RWPE2 (cell line): Measurements from ENCODE around the gene CYP26C1.

ENCODE experiments used
- ATAC-seq: fragments of 200-7000 bp; cut with Tn5 transposase; 3 replicates; pipeline ENCODE4 v1.9.1; 2021; ENCODE audit warnings: low read depth
- DNase-seq: peaks from one replicate; pipeline ENCODE4 v3.0.0-alpha.2; 2020; ENCODE audit warnings: low spot score
- H3K27ac ChIP-seq: fragments of 450-650 bp; 2 replicates; pipeline ENCODE4 v1.5.1; 2017; ENCODE audit warnings: mild to moderate bottlenecking; ENCODE audit not compliant: poor library complexity, severe bottlenecking
- H3K27me3 ChIP-seq: fragments of 250-450 bp; sonication (Bioruptor Pico); 2 replicates; pipeline ENCODE4 v1.5.1; 2021; ENCODE audit warnings: mild to moderate bottlenecking, moderate library complexity; ENCODE audit not compliant: insufficient read depth, poor library complexity, severe bottlenecking
- H3K36me3 ChIP-seq: fragments of 250-450 bp; sonication (Bioruptor Pico); 2 replicates; pipeline ENCODE4 v1.5.1; 2020; ENCODE audit warnings: low read depth, mild to moderate bottlenecking, moderate library complexity
- H3K4me1 ChIP-seq: fragments of 250-450 bp; sonication (Bioruptor Pico); 2 replicates; pipeline ENCODE4 v1.5.1; 2021; ENCODE audit warnings: mild to moderate bottlenecking, moderate library complexity; ENCODE audit not compliant: insufficient read depth, poor library complexity, severe bottlenecking
- H3K4me3 ChIP-seq: fragments of 250-450 bp; sonication (Bioruptor Pico); 2 replicates; pipeline ENCODE4 v1.5.1; 2021; ENCODE audit warnings: mild to moderate bottlenecking, moderate library complexity; ENCODE audit not compliant: severe bottlenecking
- H3K9me3 ChIP-seq: fragments of 250-450 bp; sonication (Bioruptor Pico); 2 replicates; pipeline ENCODE4 v1.5.1; 2021; ENCODE audit warnings: mild to moderate bottlenecking, moderate library complexity; ENCODE audit not compliant: severe bottlenecking
- TF ChIP-seq, protein P1 (sequence below): fragments of 450-650 bp; IDR thresholded peaks from one replicate; pipeline ENCODE4 v1.5.1; 2017; ENCODE audit warnings: mild to moderate bottlenecking, moderate library complexity; ENCODE audit not compliant: poor library complexity, severe bottlenecking

Gene CYP26C1

DNA sequence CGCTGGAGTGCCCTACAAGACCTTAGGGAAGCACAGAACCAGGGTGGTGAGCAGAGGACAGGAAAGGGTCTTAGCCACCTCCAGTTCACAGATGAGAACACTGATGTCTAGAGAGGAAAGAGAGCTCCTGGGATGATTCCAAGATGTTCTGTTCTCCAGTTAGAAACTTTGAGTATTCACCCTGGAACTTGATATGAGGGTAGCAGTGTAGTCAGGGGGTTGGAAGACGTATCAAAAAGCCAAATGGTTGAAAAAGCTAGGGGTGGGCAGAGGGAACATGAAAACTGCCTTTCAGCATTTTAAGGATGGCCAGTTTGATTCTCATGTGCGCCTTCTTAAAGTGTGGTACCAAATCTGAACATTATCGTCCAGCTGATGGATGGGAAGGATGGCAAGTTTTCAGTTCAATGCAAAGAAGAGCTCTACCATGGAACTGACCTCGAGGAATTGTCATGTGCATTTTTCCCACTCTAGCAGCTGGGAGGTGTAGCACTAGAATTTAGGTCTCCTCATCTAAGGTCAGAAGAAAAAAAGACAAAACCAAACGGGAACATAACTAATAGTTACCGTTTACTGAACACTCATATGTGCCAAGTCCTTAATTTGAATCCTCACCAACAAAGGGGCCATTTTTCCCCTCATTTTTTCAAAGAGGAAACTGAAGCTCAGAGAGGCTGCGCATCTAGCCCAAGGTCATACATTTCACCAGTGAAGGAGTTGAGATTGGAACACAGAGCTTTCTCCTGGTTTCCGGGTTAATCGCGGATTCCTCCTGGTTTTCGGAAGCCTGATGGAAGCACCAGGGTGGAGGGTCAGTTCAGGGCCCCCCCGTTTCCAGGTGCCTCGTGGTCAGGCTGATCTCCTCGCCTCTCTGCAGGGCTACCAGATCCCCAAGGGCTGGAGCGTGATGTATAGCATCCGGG lies 7.1 kb downstream of the CYP26C1 start:
- Histone ChIP-seq H3K36me3 (no peaks in the 10 kb centered on the region), H3K27ac (no peak overlapping the region), H3K9me3 (no peaks in the 10 kb centered on the region), H3K27me3 (peaks cover 81% of the 10 kb centered on the region), H3K4me3 (no peak overlapping the region), H3K4me1 (no peaks in the 10 kb centered on the region)
- DNase-seq (no peak), ATAC-seq (no peak)
- TF ChIP-seq, protein P1, sequence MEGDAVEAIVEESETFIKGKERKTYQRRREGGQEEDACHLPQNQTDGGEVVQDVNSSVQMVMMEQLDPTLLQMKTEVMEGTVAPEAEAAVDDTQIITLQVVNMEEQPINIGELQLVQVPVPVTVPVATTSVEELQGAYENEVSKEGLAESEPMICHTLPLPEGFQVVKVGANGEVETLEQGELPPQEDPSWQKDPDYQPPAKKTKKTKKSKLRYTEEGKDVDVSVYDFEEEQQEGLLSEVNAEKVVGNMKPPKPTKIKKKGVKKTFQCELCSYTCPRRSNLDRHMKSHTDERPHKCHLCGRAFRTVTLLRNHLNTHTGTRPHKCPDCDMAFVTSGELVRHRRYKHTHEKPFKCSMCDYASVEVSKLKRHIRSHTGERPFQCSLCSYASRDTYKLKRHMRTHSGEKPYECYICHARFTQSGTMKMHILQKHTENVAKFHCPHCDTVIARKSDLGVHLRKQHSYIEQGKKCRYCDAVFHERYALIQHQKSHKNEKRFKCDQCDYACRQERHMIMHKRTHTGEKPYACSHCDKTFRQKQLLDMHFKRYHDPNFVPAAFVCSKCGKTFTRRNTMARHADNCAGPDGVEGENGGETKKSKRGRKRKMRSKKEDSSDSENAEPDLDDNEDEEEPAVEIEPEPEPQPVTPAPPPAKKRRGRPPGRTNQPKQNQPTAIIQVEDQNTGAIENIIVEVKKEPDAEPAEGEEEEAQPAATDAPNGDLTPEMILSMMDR = no peak

DNA sequence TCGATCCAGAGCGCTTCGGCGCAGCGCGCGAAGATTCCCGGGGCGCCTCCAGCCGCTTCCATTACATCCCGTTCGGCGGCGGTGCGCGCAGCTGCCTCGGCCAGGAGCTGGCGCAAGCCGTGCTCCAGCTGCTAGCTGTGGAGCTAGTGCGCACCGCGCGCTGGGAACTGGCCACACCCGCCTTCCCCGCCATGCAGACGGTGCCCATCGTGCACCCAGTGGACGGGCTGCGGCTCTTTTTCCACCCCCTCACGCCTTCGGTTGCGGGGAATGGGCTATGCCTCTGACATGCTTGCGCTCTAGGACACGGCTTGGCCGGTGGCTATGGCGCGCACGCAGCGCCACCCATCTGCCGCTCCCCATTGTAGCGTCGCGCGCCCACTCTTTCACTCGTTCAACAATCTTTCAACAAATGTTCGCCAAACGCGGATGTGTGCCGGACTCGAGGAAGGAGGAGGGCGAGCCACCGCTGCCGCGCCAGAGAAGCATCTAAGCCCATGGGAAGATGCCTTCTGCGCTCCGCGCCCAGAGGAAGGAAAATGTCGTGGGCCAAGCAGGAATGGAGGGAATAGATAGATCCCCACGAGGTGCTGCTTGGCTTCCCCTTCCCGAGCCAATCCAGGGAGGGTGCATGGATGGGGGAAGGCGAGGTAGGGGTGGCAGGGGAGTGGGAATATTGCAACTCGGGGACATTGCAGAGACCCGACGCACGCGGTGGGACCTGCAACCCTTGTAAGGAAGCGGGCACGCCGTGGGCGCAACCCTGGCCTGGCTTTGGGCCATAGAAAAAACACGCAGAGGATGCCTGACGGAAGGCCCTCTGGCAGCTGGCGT lies 8.0 kb downstream of the CYP26C1 start:
- Histone ChIP-seq H3K4me3 (no peak overlapping the region), H3K27me3 (peaks cover 81% of the 10 kb centered on the region), H3K27ac (no peak overlapping the region), H3K9me3 (no peaks in the 10 kb centered on the region), H3K4me1 (no peaks in the 10 kb centered on the region), H3K36me3 (no peaks in the 10 kb centered on the region)
- ATAC-seq (peak; percentile 48; the same call in 2 of the 3 replicates), DNase-seq (peak; percentile 63)
- TF ChIP-seq, protein P1 = peak; percentile 13

DNA sequence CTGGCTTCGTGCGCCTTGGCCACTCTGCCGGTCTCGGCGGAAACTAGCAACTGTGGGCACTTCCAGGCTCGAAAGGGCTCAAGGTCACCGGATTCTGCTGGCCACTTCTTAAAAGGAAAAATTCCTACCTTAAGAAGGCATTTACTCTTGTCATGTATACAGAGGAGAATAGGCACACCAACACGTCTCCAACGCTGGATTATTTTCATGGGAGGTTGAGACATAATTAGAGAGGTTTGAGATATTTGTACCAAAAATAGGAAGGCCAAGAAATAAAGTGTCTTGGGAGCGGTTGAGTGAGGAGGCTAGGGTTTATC lies 8.6 kb downstream of the CYP26C1 start:
- TF ChIP-seq, protein P1 = no peak
- H3K9me3 ChIP-seq = no peaks in the 10 kb centered on the region
- DNase-seq (no peak), ATAC-seq (no peak)
- no peaks in the 10 kb centered on the region for H3K4me1 ChIP-seq
- H3K27ac ChIP-seq = no peak overlapping the region
- no peak overlapping the region for H3K4me3 ChIP-seq
- H3K36me3 ChIP-seq = no peaks in the 10 kb centered on the region
- H3K27me3 ChIP-seq = peaks cover 81% of the 10 kb centered on the region

DNA sequence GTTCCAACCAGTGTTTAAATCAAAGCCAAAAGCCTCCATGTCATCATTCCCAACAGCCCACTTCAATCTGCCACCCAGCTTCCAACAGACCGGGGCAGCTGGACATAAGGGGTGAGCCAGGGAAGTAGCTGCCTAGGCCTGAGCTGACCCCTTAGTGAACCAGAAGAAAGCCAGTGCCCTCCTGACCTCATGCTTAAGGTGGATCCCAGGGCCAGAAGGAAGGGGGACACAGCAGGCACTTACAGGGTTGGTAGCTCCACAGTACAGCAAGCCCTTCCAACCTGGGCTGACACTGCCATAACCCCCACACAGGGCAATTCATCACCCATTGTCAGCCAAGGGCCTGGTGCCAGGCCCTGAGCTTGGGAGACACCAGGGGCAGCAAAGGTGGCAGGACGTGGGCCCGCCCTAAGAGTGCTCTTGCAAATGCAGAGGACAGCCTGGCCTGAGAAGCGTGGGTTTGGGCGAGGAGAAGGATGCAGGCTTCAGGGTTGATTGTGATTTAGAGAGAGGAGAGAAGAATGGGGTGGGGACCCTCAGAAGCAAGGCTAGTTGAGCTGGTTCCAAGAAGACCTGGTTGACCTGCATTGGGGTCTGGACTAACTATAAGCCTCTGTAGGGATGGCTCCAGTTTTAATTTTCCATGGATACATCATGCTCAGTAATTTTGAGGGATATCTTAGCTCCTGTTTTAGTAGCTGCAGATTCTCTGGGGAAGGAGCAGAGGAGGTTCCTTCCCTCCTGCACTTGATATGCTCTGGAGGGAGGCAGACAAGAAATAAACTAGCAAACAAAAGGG lies 10.0 kb downstream of the CYP26C1 start:
- H3K9me3 ChIP-seq = no peaks in the 10 kb centered on the region
- no peak for ATAC-seq
- H3K27ac ChIP-seq = no peak overlapping the region
- no peak overlapping the region for H3K4me3 ChIP-seq
- peaks cover 81% of the 10 kb centered on the region for H3K27me3 ChIP-seq
- TF ChIP-seq, protein P1 = no peak
- DNase-seq = no peak
- H3K4me1 ChIP-seq = no peaks in the 10 kb centered on the region
- H3K36me3 ChIP-seq = no peaks in the 10 kb centered on the region
